Measurements from ENCODE around the gene ANTKMT.

Gene ANTKMT

GRCh38 chr16:721765-722540 lies 1.0 kb downstream of the ANTKMT start:
- Histone ChIP-seq H2AFZ (ENCODE audit: low read depth, low read length, severe bottlenecking) (no peak overlapping the region), H3K79me2 (ENCODE audit: insufficient read depth, low read length) (no peaks in the 10 kb centered on the region), H3K27ac (ENCODE audit: low read depth, low read length) (no peak overlapping the region), H4K20me1 (ENCODE audit: low read depth, low read length) (no peaks in the 10 kb centered on the region; the same call in 1 of the 2 replicates), H3K4me2 (ENCODE audit: low read depth, low read length, poor library complexity, severe bottlenecking) (peak overlapping the region; percentile 61), H3K4me3 (ENCODE audit: insufficient read depth, low read length, poor library complexity, severe bottlenecking) (peak overlapping the region; percentile 80), H3K9me2 (replicated peaks; ENCODE audit: insufficient read depth, low read length) (no peaks in the 10 kb centered on the region), H3K36me3 (ENCODE audit: low read length) (no peaks in the 10 kb centered on the region), H3K9me3 (ENCODE audit: insufficient read depth, low read length) (no peaks in the 10 kb centered on the region), H3K9ac (ENCODE audit: low read length) (peak overlapping the region; percentile 99; the same call in 1 of the 2 replicates), H3F3A (ENCODE audit: insufficient read depth) (peaks cover 12% of the 10 kb centered on the region), H3K27me3 (ENCODE audit: low read length) (no peaks in the 10 kb centered on the region)
- no peak for TF ChIP-seq EZH2phosphoT487 (conservative IDR thresholded peaks at IDR 0.05; ENCODE audit: low read length)
- TF ChIP-seq, protein P1, sequence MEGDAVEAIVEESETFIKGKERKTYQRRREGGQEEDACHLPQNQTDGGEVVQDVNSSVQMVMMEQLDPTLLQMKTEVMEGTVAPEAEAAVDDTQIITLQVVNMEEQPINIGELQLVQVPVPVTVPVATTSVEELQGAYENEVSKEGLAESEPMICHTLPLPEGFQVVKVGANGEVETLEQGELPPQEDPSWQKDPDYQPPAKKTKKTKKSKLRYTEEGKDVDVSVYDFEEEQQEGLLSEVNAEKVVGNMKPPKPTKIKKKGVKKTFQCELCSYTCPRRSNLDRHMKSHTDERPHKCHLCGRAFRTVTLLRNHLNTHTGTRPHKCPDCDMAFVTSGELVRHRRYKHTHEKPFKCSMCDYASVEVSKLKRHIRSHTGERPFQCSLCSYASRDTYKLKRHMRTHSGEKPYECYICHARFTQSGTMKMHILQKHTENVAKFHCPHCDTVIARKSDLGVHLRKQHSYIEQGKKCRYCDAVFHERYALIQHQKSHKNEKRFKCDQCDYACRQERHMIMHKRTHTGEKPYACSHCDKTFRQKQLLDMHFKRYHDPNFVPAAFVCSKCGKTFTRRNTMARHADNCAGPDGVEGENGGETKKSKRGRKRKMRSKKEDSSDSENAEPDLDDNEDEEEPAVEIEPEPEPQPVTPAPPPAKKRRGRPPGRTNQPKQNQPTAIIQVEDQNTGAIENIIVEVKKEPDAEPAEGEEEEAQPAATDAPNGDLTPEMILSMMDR (IDR thresholded peaks at IDR 0.05; ENCODE audit: insufficient read depth, low read length, poor library complexity, severe bottlenecking) = no peak

DNA sequence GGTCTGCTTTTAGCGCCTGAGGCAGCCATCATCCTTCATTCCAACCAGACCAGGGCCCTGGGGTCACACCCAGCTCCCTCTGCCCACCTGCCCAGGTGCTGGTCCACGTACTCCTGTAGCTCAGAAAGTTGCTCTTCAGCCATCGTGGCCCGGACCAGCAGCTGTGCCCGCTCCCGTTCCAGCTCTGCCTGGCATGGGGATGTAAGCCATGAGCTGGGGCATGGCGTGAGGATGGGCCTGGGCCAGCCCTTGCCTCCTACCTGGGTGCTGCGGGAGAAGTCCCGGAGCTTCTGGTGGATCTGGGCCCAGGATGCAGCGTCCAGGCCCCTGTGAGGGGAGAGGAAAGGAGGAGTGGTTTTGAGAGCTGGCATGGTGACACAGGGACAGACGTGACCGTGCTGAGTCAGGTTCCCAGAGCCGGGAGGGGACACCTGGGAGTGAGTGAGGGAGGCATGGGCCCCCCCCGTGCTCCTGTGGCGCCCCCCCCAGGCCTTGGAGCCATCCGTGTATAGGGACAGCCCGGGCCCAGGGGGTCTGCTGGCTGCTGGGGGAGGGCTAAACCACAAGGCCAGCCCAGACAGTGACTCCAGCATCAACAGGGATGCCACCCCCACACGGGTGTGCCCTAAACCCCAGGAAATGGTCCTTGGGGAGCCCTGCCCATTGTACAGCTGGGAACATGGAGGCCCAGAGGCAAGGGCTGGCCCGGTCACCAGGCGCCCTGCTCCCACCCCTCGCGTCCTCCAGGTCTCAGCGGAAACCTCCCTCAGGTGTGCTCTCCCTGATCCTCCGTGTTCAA lies 2.1 kb downstream of the ANTKMT start:
- no peaks in the 10 kb centered on the region for H3K36me3 ChIP-seq (ENCODE audit: low read length)
- H3K27me3 ChIP-seq (ENCODE audit: low read length) = no peaks in the 10 kb centered on the region
- H3K9me3 ChIP-seq (ENCODE audit: insufficient read depth, low read length) = no peaks in the 10 kb centered on the region
- no peak overlapping the region for H3K4me2 ChIP-seq (ENCODE audit: low read depth, low read length, poor library complexity, severe bottlenecking)
- no peak for TF ChIP-seq EZH2phosphoT487 (conservative IDR thresholded peaks at IDR 0.05; ENCODE audit: low read length)
- TF ChIP-seq, protein P1 (IDR thresholded peaks at IDR 0.05; ENCODE audit: insufficient read depth, low read length, poor library complexity, severe bottlenecking) = no peak
- H3K27ac ChIP-seq (ENCODE audit: low read depth, low read length) = no peak overlapping the region
- H4K20me1 ChIP-seq (ENCODE audit: low read depth, low read length) = no peaks in the 10 kb centered on the region; the same call in 1 of the 2 replicates
- H3K4me3 ChIP-seq (ENCODE audit: insufficient read depth, low read length, poor library complexity, severe bottlenecking) = no peak overlapping the region
- no peaks in the 10 kb centered on the region for H3K79me2 ChIP-seq (ENCODE audit: insufficient read depth, low read length)
- H3K9ac ChIP-seq (ENCODE audit: low read length) = no peak overlapping the region
- peaks cover 14% of the 10 kb centered on the region for H3F3A ChIP-seq (ENCODE audit: insufficient read depth)
- no peak overlapping the region for H2AFZ ChIP-seq (ENCODE audit: low read depth, low read length, severe bottlenecking)
- H3K9me2 ChIP-seq (replicated peaks; ENCODE audit: insufficient read depth, low read length) = no peaks in the 10 kb centered on the region

DNA sequence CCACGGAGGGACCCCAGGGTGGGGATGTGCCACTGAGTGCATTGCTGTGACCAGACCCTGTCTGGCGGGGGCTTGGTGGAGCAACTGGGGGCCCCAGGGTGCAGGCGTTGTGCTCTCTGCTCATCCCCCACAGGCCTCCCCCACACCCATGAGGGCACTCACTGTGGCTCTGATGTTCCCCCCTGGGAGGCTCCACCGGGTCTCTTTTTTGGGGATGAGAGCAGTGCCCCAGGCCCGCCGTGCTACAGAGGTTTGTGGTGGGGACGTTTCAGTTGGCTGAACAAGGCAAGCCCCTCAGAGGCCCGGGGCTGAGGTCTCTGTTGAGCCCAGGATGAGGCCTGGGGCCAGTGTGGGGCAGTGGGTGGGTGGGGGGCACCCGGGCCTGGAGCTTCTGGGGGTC lies 2.7 kb downstream of the ANTKMT start:
- H4K20me1 ChIP-seq (ENCODE audit: low read depth, low read length) = no peaks in the 10 kb centered on the region; the same call in 1 of the 2 replicates
- H3F3A ChIP-seq (ENCODE audit: insufficient read depth) = peaks cover 14% of the 10 kb centered on the region
- no peaks in the 10 kb centered on the region for H3K9me3 ChIP-seq (ENCODE audit: insufficient read depth, low read length)
- H3K27me3 ChIP-seq (ENCODE audit: low read length) = no peaks in the 10 kb centered on the region
- H2AFZ ChIP-seq (ENCODE audit: low read depth, low read length, severe bottlenecking) = no peak overlapping the region
- H3K27ac ChIP-seq (ENCODE audit: low read depth, low read length) = peak overlapping the region; percentile 39
- no peaks in the 10 kb centered on the region for H3K79me2 ChIP-seq (ENCODE audit: insufficient read depth, low read length)
- TF ChIP-seq EZH2phosphoT487 (conservative IDR thresholded peaks at IDR 0.05; ENCODE audit: low read length) = no peak
- TF ChIP-seq, protein P1 (IDR thresholded peaks at IDR 0.05; ENCODE audit: insufficient read depth, low read length, poor library complexity, severe bottlenecking) = no peak
- no peak overlapping the region for H3K4me2 ChIP-seq (ENCODE audit: low read depth, low read length, poor library complexity, severe bottlenecking)
- no peaks in the 10 kb centered on the region for H3K9me2 ChIP-seq (replicated peaks; ENCODE audit: insufficient read depth, low read length)
- no peak overlapping the region for H3K4me3 ChIP-seq (ENCODE audit: insufficient read depth, low read length, poor library complexity, severe bottlenecking)
- H3K9ac ChIP-seq (ENCODE audit: low read length) = no peak overlapping the region
- H3K36me3 ChIP-seq (ENCODE audit: low read length) = no peaks in the 10 kb centered on the region

Measured in SU-DHL-6 (cell line).